Measurements from ENCODE around the gene FBXO41.

The FBXO41 gene

GRCh38 chr2:73214120-73215035 is 69.9 kb downstream of the FBXO41 start, which contains the start of gene SMYD5:
Gene SMYD5, plus strand, starts transcription at chr2:73214245. Its CDS starts 22 bp downstream, at chr2:73214267.
- Histone ChIP-seq H3K36me3 (ENCODE audit: control insufficient read depth, low read length) (peaks cover 5% of the 10 kb centered on the region; the same call in 1 of the 2 replicates), H3K27me3 (ENCODE audit: control insufficient read depth, low read length) (no peaks in the 10 kb centered on the region), H3K4me2 (ENCODE audit: low read length) (peak within 1 kb of the TSS; percentile 68), H3F3A (ENCODE audit: control insufficient read depth, insufficient read depth) (peaks cover 3% of the 10 kb centered on the region; the same call in 1 of the 2 replicates), H3K9me2 (replicated peaks; ENCODE audit: control insufficient read depth, low read length) (no peaks in the 10 kb centered on the region), H3K27ac (ENCODE audit: low read depth, low read length) (peak within 1 kb of the TSS; percentile 54), H3K4me1 (ENCODE audit: control insufficient read depth, low read length) (peaks cover 32% of the 10 kb centered on the region), H3K9me3 (ENCODE audit: control insufficient read depth, insufficient read depth, low read length) (no peaks in the 10 kb centered on the region), H4K20me1 (ENCODE audit: control insufficient read depth, insufficient read depth, low read depth, low read length) (no peaks in the 10 kb centered on the region), H3K4me3 (ENCODE audit: low read length) (peak within 1 kb of the TSS; percentile 86), H3K79me2 (ENCODE audit: control insufficient read depth, low read length) (peaks cover 49% of the 10 kb centered on the region)
- TF ChIP-seq EZH2phosphoT487 (IDR thresholded peaks at IDR 0.05; ENCODE audit: borderline replicate concordance, low read length) = no peak
- no peak for TF ChIP-seq CTCF (IDR thresholded peaks at IDR 0.05; ENCODE audit: low read depth, low read length, poor library complexity, severe bottlenecking)

- Histone ChIP-seq H3K4me1 (ENCODE audit: control insufficient read depth, low read length) (peaks cover 32% of the 10 kb centered on the region), H3K4me3 (ENCODE audit: low read length) (no peak overlapping the region), H3K9me3 (ENCODE audit: control insufficient read depth, insufficient read depth, low read length) (no peaks in the 10 kb centered on the region), H3K9me2 (replicated peaks; ENCODE audit: control insufficient read depth, low read length) (no peaks in the 10 kb centered on the region), H4K20me1 (ENCODE audit: control insufficient read depth, insufficient read depth, low read depth, low read length) (no peaks in the 10 kb centered on the region), H3K27ac (ENCODE audit: low read depth, low read length) (no peak overlapping the region), H3K4me2 (ENCODE audit: low read length) (no peak overlapping the region), H3K79me2 (ENCODE audit: control insufficient read depth, low read length) (peaks cover 35% of the 10 kb centered on the region), H3K36me3 (ENCODE audit: control insufficient read depth, low read length) (no peaks in the 10 kb centered on the region), H3K27me3 (ENCODE audit: control insufficient read depth, low read length) (no peaks in the 10 kb centered on the region), H3F3A (ENCODE audit: control insufficient read depth, insufficient read depth) (peaks cover 3% of the 10 kb centered on the region; the same call in 1 of the 2 replicates)
- peak; percentile 95 for TF ChIP-seq CTCF (IDR thresholded peaks at IDR 0.05; ENCODE audit: low read depth, low read length, poor library complexity, severe bottlenecking)
- no peak for TF ChIP-seq EZH2phosphoT487 (IDR thresholded peaks at IDR 0.05; ENCODE audit: borderline replicate concordance, low read length)
Observed at GRCh38 chr2:73212448-73213176, 71.7 kb downstream of the FBXO41 start.

- Histone ChIP-seq H4K20me1 (ENCODE audit: control insufficient read depth, insufficient read depth, low read depth, low read length) (no peaks in the 10 kb centered on the region), H3K4me3 (ENCODE audit: low read length) (no peak overlapping the region), H3K4me2 (ENCODE audit: low read length) (no peak overlapping the region), H3K36me3 (ENCODE audit: control insufficient read depth, low read length) (no peaks in the 10 kb centered on the region), H3F3A (ENCODE audit: control insufficient read depth, insufficient read depth) (peaks cover 3% of the 10 kb centered on the region; the same call in 1 of the 2 replicates), H3K4me1 (ENCODE audit: control insufficient read depth, low read length) (peaks cover 32% of the 10 kb centered on the region), H3K27me3 (ENCODE audit: control insufficient read depth, low read length) (no peaks in the 10 kb centered on the region), H3K79me2 (ENCODE audit: control insufficient read depth, low read length) (peaks cover 29% of the 10 kb centered on the region), H3K27ac (ENCODE audit: low read depth, low read length) (no peak overlapping the region), H3K9me3 (ENCODE audit: control insufficient read depth, insufficient read depth, low read length) (no peaks in the 10 kb centered on the region), H3K9me2 (replicated peaks; ENCODE audit: control insufficient read depth, low read length) (no peaks in the 10 kb centered on the region)
- TF ChIP-seq CTCF (IDR thresholded peaks at IDR 0.05; ENCODE audit: low read depth, low read length, poor library complexity, severe bottlenecking) (no peak), EZH2phosphoT487 (IDR thresholded peaks at IDR 0.05; ENCODE audit: borderline replicate concordance, low read length) (no peak)
Observed at GRCh38 chr2:73212098-73212447, 72.2 kb downstream of the FBXO41 start.
